Measurements from ENCODE around the gene RNF10. TPM values are rescaled to one million over a fixed set of nuclear protein-coding genes. Genes with fewer than 3 reads are reported as not detected.
"Not testable (repeated sequence)": the region's sequence is repeated elsewhere in the genome, so short reads cannot be mapped to it uniquely, and the experiment has no call there.

Gene RNF10
- total RNA-seq, 1 experiment from 2014 or later = 77.4 TPM

- not testable (repeated sequence) for DNase-seq (ENCODE audit: low read depth)
These were observed 77.4 kb downstream of the RNF10 start for GRCh38 chr12:120611534-120611933.

DNA sequence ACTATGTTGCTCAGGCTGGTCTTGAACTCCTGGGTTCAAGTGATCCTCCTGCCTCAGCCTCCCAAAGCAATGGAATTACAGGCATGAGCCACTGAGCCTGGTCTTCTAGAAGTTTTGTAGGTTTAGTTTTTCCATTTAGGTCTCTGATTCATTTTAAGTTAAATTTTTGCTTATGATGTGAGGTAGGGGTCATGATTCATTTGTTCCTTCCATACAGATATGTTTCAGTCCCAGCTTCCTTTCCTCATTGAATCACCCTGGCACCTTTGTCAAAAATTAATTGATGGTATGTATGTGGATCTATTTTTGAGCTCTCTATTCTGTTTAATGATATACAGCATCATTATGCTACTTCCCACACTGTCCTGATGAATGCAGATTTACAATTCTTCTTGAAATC is 80.7 kb downstream of the RNF10 start:
- no peak for DNase-seq (ENCODE audit: low read depth)

DNA sequence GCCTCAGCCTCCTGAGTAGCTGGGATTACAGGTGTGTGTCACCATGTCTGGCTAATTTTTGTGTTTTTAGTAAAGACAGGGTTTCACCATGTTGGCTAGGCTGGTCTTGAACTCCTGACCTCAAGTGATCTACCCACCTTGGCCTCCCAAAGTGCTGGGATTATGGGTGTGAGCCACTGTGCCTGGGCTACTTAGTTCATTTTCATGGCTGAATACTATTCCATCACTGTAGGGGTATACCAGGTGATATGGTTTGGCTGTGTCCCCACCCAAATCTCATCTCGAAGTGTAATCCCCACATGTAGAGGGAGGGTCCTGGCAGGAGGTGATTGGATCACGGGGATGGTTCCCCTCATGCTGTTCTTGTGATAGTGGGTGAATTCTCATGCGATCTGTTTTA is 83.0 kb downstream of the RNF10 start:
- not testable (repeated sequence) for DNase-seq (ENCODE audit: low read depth)

DNA sequence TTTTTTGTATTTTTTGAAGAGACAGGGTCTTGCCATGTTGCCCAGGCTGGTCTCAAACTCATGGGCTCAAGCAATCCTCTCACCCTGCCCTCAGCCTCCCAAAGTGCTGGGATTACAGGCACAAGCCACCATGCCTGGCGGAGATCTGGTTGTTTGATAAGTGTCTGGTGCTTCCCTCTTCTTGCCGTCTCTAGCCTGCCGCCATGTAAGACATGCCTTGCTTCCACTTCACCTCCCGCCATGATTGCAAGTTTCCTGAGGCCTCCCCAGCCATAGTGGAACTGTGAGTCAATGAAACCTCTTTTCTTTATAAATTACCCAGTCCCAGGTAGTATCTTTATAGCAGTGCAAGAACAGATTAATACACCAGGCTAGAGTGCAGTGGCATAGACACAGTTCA is 83.6 kb downstream of the RNF10 start:
- DNase-seq (ENCODE audit: low read depth) = not testable (repeated sequence)

- no peak for DNase-seq (ENCODE audit: low read depth)
These were observed 84.9 kb downstream of the RNF10 start for GRCh38 chr12:120618954-120619615.

DNA sequence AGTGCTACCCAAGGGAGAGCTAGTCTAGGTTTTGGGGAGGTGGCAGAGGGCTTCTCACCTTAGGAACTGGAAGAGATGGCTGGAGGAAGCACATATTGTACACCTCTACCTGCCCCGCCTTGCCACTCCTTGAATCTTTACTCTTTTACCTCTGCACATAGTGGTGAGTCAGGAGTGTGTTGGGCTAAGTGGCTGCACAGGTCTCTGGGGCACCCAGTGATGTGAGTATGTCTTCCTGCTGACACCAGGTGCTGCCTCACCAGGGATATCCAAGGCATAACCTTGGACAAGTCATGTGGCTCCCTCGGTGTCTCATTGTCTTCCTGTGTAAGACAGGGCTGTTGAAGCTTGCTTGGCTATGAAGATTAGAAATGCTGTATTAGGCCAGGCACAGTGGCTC is 86.5 kb downstream of the RNF10 start:
- DNase-seq (ENCODE audit: low read depth) = no peak

DNA sequence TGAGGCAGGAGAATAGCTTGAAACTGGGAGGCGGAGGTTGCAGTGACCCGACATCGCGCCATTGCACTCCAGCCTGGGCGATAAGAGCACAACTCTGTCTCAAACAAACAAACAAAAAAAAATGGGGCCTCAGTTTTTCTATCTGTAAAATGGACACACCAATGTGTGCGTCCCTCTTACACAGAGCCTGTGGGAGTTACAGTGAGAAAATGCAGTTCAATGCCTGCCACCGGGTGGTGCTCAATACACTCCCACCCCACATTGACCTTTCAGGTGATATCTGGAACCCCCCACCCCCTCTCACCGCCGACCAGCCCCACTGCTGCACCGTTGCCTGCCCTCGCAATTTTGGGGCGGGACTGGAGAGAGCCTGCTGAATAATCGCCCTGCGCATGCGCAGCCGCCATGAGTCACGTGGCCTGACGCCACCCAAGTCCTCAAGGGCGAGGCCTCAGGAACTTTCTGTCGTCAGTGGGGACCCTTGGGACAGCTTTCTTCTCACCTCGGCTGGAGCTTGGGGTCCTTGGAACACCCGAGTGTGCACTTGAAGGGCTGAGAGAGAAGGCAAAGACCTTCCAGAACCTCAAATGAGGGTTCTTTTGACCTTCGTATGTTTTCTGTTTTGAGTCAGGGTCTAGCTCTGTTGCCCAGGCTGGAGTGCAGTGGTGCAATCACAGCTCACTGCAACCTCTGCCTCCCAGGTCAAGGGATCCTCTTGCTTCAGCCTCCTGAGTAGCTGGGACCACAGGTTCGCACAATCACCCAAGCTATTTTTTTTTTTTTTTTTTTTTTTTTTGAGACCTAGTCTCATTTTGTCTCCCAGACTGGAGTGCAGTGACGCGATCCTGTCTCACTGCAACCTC is 91.6 kb downstream of the RNF10 start:
- DNase-seq (ENCODE audit: low read depth) = no peak

Other genes starting within 250 kb of the RNF10 start
- gene RNU4-2, start 242.5 kb upstream of the RNF10 start, total RNA-seq (2014; rRNA removed) = not detected in 2 replicates
- gene RNU4-1, start 241.1 kb upstream of the RNF10 start, total RNA-seq (2014; rRNA removed) = under 0.01 TPM in 1 of 2 replicates, not detected in the other
- 1.6 and 2.1 TPM in 2 replicates for gene SIRT4, start 232.0 kb upstream of the RNF10 start, total RNA-seq (2014; rRNA removed)
- not detected in 2 replicates for gene PLA2G1B, start 206.6 kb upstream of the RNF10 start, total RNA-seq (2014; rRNA removed)
- gene MSI1, start 165.2 kb upstream of the RNF10 start, total RNA-seq (2014; rRNA removed) = not detected in 2 replicates
- 378 and 392 TPM in 2 replicates for gene COX6A1, start 96.2 kb upstream of the RNF10 start, total RNA-seq (2014; rRNA removed)
- 52.1 and 59.5 TPM in 2 replicates for gene TRIAP1, start 88.0 kb upstream of the RNF10 start, total RNA-seq (2014; rRNA removed)
- 24.3 TPM in 2 replicates for gene GATC, start 87.9 kb upstream of the RNF10 start, total RNA-seq (2014; rRNA removed)
- 170 and 172 TPM in 2 replicates for gene SRSF9, start 64.6 kb upstream of the RNF10 start, total RNA-seq (2014; rRNA removed)
- 308 and 404 TPM in 2 replicates for gene DYNLL1, start 38.2 kb upstream of the RNF10 start, total RNA-seq (2014; rRNA removed)
- gene COQ5, start 5.2 kb upstream of the RNF10 start, total RNA-seq (2014; rRNA removed) = 33.5 and 33.7 TPM in 2 replicates
- 33.0 and 41.6 TPM in 2 replicates for gene POP5, start 47.0 kb downstream of the RNF10 start, total RNA-seq (2014; rRNA removed)
- 0.45 TPM in 1 of 2 replicates, not detected in the other for gene CABP1, start 106.3 kb downstream of the RNF10 start, total RNA-seq (2014; rRNA removed)
- 139 and 140 TPM in 2 replicates for gene MLEC, start 152.8 kb downstream of the RNF10 start, total RNA-seq (2014; rRNA removed)
- gene UNC119B, start 176.1 kb downstream of the RNF10 start, total RNA-seq (2014; rRNA removed) = 16.2 and 18.7 TPM in 2 replicates
- 15.5 and 16.9 TPM in 2 replicates for gene ACADS, start 191.5 kb downstream of the RNF10 start, total RNA-seq (2014; rRNA removed)

Data from LHCN-M2 (cell line).